SK-N-MC (cell line): ENCODE results near the gene SLC22A4.

Experiments used
- EZH2 ChIP-seq: fragments of 200-600 bp; sonication (generic); IDR thresholded peaks from one replicate; pipeline ENCODE4 v1.6.1; 2017; ENCODE audit warnings: antibody characterized with exemption
- FOXP2 ChIP-seq: optimal IDR thresholded peaks from 2 replicates; pipeline ENCODE3; 2011; ENCODE audit warnings: mild to moderate bottlenecking, moderate library complexity; ENCODE audit not compliant: insufficient read depth; ENCODE audit errors: extremely low read length, control extremely low read depth
- POLR2AphosphoS5 ChIP-seq: IDR thresholded peaks from 2 replicates; pipeline ENCODE4 v1.6.1; 2012; ENCODE audit warnings: mild to moderate bottlenecking, low read depth, low read length, borderline replicate concordance

- TF ChIP-seq POLR2AphosphoS5 (no peak), EZH2 (no peak), FOXP2 (no peak)
Observed at GRCh38 chr5:132253452-132254320, 40.5 kb upstream of the SLC22A4 start.
